PFSK-1 (cell line): ENCODE data around the gene LANCL2. TPM values are rescaled to one million over a fixed set of nuclear protein-coding genes. Genes with fewer than 3 reads are reported as not detected.

Experiments
- FOXP2 ChIP-seq: optimal IDR thresholded peaks from 2 replicates; pipeline ENCODE3; 2011; ENCODE audit warnings: borderline replicate concordance, control low read depth, inconsistent platforms; ENCODE audit not compliant: insufficient read depth; ENCODE audit errors: extremely low read length, extremely low read depth
- POLR2AphosphoS5 ChIP-seq: IDR thresholded peaks from 2 replicates; pipeline ENCODE4 v1.6.1; 2012; ENCODE audit warnings: low read depth, mild to moderate bottlenecking, control low read depth, low read length, moderate library complexity
- REST ChIP-seq, 2 experiments: IDR thresholded peaks; 2 replicates each; pipeline versions ENCODE4 v1.6.1 to v1.8.0; 2011 to 2012; ENCODE audit warnings: low read depth in 2 of 2, low read length in 2 of 2, control low read depth in 1 of 2, inconsistent platforms in 1 of 2, mild to moderate bottlenecking in 1 of 2, moderate library complexity in 1 of 2; ENCODE audit not compliant: insufficient read depth in 1 of 2
- SIN3A ChIP-seq: IDR thresholded peaks from 2 replicates; pipeline ENCODE4 v1.6.1; 2012; ENCODE audit warnings: mild to moderate bottlenecking, low read length, moderate library complexity, borderline replicate concordance; ENCODE audit not compliant: insufficient read depth
- TAF1 ChIP-seq: IDR thresholded peaks from 2 replicates; pipeline ENCODE4 v1.6.1; 2012; ENCODE audit warnings: low read length, control low read depth, borderline replicate concordance; ENCODE audit not compliant: insufficient read depth
- polyA plus RNA-seq: library from polyadenylated mRNA; unstranded; fragments of >200 nt; gene quantifications from one replicate; pipeline ENCODE4 v1.2.1, GENCODE V29; 2012; ENCODE audit warnings: low read depth, missing spikeins; ENCODE audit not compliant: insufficient read length

LANCL2 gene, protein sequence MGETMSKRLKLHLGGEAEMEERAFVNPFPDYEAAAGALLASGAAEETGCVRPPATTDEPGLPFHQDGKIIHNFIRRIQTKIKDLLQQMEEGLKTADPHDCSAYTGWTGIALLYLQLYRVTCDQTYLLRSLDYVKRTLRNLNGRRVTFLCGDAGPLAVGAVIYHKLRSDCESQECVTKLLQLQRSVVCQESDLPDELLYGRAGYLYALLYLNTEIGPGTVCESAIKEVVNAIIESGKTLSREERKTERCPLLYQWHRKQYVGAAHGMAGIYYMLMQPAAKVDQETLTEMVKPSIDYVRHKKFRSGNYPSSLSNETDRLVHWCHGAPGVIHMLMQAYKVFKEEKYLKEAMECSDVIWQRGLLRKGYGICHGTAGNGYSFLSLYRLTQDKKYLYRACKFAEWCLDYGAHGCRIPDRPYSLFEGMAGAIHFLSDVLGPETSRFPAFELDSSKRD
- polyA plus RNA-seq, result 18.0 TPM

GRCh38 chr7:55365205-55365674 lies at the start of gene LANCL2:
LANCL2 (plus strand) TSS chr7:55365337; CDS start chr7:55366026, 689 bp downstream.
- no peak for TF ChIP-seq REST (IDR thresholded peaks at IDR 0.05; ENCODE audit: insufficient read depth in 1 of 2, low read depth in 2 of 2, low read length in 2 of 2)
- TF ChIP-seq FOXP2, result no peak
- no peak for TF ChIP-seq POLR2AphosphoS5
- TF ChIP-seq SIN3A, result no peak

- TF ChIP-seq POLR2AphosphoS5 (no peak), TAF1 (no peak), REST (IDR thresholded peaks at IDR 0.05; ENCODE audit: insufficient read depth in 1 of 2, low read depth in 2 of 2, low read length in 2 of 2) (no peak), FOXP2 (no peak), SIN3A (no peak)
Observed at GRCh38 chr7:55325371-55325792, 39.8 kb upstream of the LANCL2 start.

DNA sequence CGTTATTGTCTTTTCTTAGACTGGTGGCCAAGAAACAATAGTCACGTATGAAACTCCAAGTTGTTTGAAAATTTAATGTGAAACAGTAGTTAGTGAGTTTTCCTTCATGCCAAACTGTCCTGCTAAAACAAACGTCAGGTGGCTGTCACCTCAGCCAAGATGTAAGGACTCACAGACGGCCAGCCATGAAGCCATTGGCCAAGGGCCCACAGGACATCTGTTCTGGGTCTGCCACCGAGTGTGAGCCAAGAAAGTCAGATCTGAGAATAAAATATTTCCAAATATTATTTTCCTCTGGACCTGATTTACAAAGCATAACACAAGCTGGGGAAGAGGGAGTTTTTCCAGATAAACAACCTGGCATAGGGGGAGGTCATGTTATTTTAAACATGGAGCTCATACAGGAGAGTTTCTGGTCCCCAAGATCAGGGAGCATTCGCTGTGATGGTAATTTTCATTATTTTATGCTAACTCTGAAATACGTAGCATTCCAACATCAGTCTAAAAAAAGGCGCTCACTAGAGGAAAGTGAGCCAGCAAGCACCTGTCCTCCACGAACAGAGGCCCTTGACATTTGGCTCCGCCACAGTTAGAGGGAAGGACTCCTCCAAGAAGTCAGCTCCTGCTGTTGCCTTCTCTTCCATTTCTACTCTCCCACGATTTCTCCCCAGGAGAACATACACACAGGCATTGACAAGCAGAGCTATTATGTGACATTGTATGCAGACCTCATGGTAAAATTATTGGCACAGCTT lies 38.9 kb upstream of the LANCL2 start:
- TF ChIP-seq SIN3A (no peak), REST (IDR thresholded peaks at IDR 0.05; ENCODE audit: insufficient read depth in 1 of 2, low read depth in 2 of 2, low read length in 2 of 2) (no peak), FOXP2 (no peak), TAF1 (no peak), POLR2AphosphoS5 (no peak)

DNA sequence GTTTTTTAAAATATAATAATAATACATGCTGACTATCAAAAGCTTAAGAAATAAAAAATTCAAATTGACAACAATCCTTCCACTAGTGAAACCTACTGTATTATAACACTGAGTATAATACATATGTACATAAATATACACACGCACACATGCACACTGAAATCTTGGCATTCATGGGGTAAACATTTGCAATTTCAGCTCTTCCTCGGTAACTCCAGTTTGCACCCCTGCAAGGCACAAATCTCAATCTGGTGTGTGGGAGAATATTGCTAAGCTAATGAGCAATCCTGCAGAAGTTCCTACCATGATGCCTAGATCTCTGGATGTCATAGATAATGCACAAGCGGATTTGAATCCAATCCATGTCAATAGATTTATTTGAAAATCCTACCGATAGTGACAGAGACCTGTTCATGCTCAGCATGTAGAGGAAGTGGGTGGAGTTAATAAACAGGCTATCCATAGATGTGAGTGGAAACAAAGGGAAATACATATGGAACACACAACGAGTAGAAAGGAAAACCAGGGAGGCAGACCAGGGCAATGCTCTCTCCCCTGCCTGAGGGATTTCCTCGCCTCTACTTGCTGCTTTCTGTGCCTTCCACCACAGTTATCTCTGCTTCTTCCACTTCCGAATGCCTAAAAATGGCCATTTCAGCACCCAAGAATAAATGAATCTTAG lies 38.1 kb upstream of the LANCL2 start:
- no peak for TF ChIP-seq SIN3A
- TF ChIP-seq FOXP2, result no peak
- TF ChIP-seq TAF1, result no peak
- no peak for TF ChIP-seq REST (IDR thresholded peaks at IDR 0.05; ENCODE audit: insufficient read depth in 1 of 2, low read depth in 2 of 2, low read length in 2 of 2)
- no peak for TF ChIP-seq POLR2AphosphoS5
